AG09309 (cell line): ENCODE data around the gene DDX54.
"Not testable (repeated sequence)": the region's sequence is repeated elsewhere in the genome, so short reads cannot be mapped to it uniquely, and the experiment has no call there.

Experiments used
- DNase-seq: peaks from one replicate; pipeline ENCODE4 v3.0.0-alpha.2; 2010; ENCODE audit warnings: low read depth
- H3K4me3 ChIP-seq: 2 replicates; pipeline ENCODE4 v1.5.1; 2011; ENCODE audit warnings: mild to moderate bottlenecking, low read depth, low read length, moderate library complexity; ENCODE audit not compliant: control insufficient read depth
- CTCF ChIP-seq: IDR thresholded peaks from 2 replicates; pipeline ENCODE4 v1.5.1; 2011; ENCODE audit warnings: mild to moderate bottlenecking, low read depth, low read length, inconsistent platforms; ENCODE audit not compliant: insufficient read depth, control insufficient read depth; ENCODE audit errors: missing control alignments

Gene DDX54

GRCh38 chr12:113214895-113215400 is 29.7 kb upstream of the DDX54 start:
- no peak overlapping the region for H3K4me3 ChIP-seq
- DNase-seq: peak; percentile 98

GRCh38 chr12:113211160-113211559 is 25.9 kb upstream of the DDX54 start:
- TF ChIP-seq CTCF: no peak
- no peak for DNase-seq
- no peak overlapping the region for H3K4me3 ChIP-seq

More at GRCh38 chr12:113214895-113215400, 29.7 kb upstream of the DDX54 start:
- no peak for TF ChIP-seq CTCF

GRCh38 chr12:113208041-113208934 is 23.0 kb upstream of the DDX54 start:
- no peak for TF ChIP-seq CTCF
- H3K4me3 ChIP-seq: no peak overlapping the region
- no peak for DNase-seq

GRCh38 chr12:113207613-113208040 is 22.3 kb upstream of the DDX54 start:
- no peak overlapping the region for H3K4me3 ChIP-seq
- no peak for DNase-seq
- TF ChIP-seq CTCF: no peak

- H3K4me3 ChIP-seq, DNase-seq: not testable (repeated sequence)
These were observed 21.5 kb upstream of the DDX54 start for GRCh38 chr12:113206802-113207201.

- no peak for TF ChIP-seq CTCF
- DNase-seq: no peak
- no peak overlapping the region for H3K4me3 ChIP-seq
These were observed 19.5 kb upstream of the DDX54 start for GRCh38 chr12:113204804-113205203.
